Measurements from ENCODE around the gene CPED1.

CPED1 gene

GRCh38 chr7:120950539-120951308 is 37.8 kb upstream of the CPED1 start, which contains the start of gene ING3:
Gene ING3, plus strand, starts transcription at chr7:120950777. Its CDS starts 120 bp downstream, at chr7:120950897.
- Histone ChIP-seq H3K36me3 (ENCODE audit: insufficient read depth, low read length) (peaks cover 33% of the 10 kb centered on the region), H3F3A (ENCODE audit: insufficient read depth, low read length) (no peaks in the 10 kb centered on the region), H3K9me2 (ENCODE audit: low read depth, low read length) (no peaks in the 10 kb centered on the region), H4K20me1 (ENCODE audit: insufficient read depth, low read length) (no peaks in the 10 kb centered on the region), H3K79me2 (ENCODE audit: insufficient read depth, low read length) (peaks cover 25% of the 10 kb centered on the region), H3K27ac (ENCODE audit: low read depth, low read length, poor library complexity, severe bottlenecking) (peak within 1 kb of the TSS; percentile 77), H3K9ac (ENCODE audit: low read length) (peak within 1 kb of the TSS; percentile 80), H3K4me1 (ENCODE audit: insufficient read depth, low read length, severe bottlenecking) (peaks cover 28% of the 10 kb centered on the region), H2AFZ (ENCODE audit: low read length) (peak within 1 kb of the TSS; percentile 93), H3K4me3 (ENCODE audit: low read depth, low read length, poor library complexity, severe bottlenecking) (peak within 1 kb of the TSS; percentile 73), H3K27me3 (ENCODE audit: insufficient read depth, low read length) (no peaks in the 10 kb centered on the region), H3K4me2 (ENCODE audit: low read length) (peak within 1 kb of the TSS; percentile 76), H3K9me3 (ENCODE audit: low read length) (no peaks in the 10 kb centered on the region)
- TF ChIP-seq CTCF (IDR thresholded peaks at IDR 0.05; ENCODE audit: low read length) (no peak), EZH2 (IDR thresholded peaks at IDR 0.05; ENCODE audit: borderline replicate concordance, low read length) (no peak)

- H3K27ac ChIP-seq (ENCODE audit: low read depth, low read length, poor library complexity, severe bottlenecking): peak overlapping the region; percentile 77
- H2AFZ ChIP-seq (ENCODE audit: low read length): peak overlapping the region; percentile 22
- peak overlapping the region; percentile 73 for H3K4me3 ChIP-seq (ENCODE audit: low read depth, low read length, poor library complexity, severe bottlenecking)
- H3K36me3 ChIP-seq (ENCODE audit: insufficient read depth, low read length): peaks cover 39% of the 10 kb centered on the region
- H3K9me3 ChIP-seq (ENCODE audit: low read length): no peaks in the 10 kb centered on the region
- no peaks in the 10 kb centered on the region for H3F3A ChIP-seq (ENCODE audit: insufficient read depth, low read length)
- H3K4me2 ChIP-seq (ENCODE audit: low read length): peak overlapping the region; percentile 76
- no peaks in the 10 kb centered on the region for H3K9me2 ChIP-seq (ENCODE audit: low read depth, low read length)
- peaks cover 25% of the 10 kb centered on the region for H3K79me2 ChIP-seq (ENCODE audit: insufficient read depth, low read length)
- TF ChIP-seq EZH2 (IDR thresholded peaks at IDR 0.05; ENCODE audit: borderline replicate concordance, low read length) (no peak), CTCF (IDR thresholded peaks at IDR 0.05; ENCODE audit: low read length) (no peak)
- no peaks in the 10 kb centered on the region for H4K20me1 ChIP-seq (ENCODE audit: insufficient read depth, low read length)
- peaks cover 28% of the 10 kb centered on the region for H3K4me1 ChIP-seq (ENCODE audit: insufficient read depth, low read length, severe bottlenecking)
- no peaks in the 10 kb centered on the region for H3K27me3 ChIP-seq (ENCODE audit: insufficient read depth, low read length)
- peak overlapping the region; percentile 80 for H3K9ac ChIP-seq (ENCODE audit: low read length)
Observed at GRCh38 chr7:120951309-120951699, 37.2 kb upstream of the CPED1 start.

- H3K4me3 ChIP-seq (ENCODE audit: low read depth, low read length, poor library complexity, severe bottlenecking): peak overlapping the region; percentile 73
- no peak overlapping the region for H2AFZ ChIP-seq (ENCODE audit: low read length)
- no peaks in the 10 kb centered on the region for H3K27me3 ChIP-seq (ENCODE audit: insufficient read depth, low read length)
- peaks cover 44% of the 10 kb centered on the region for H3K36me3 ChIP-seq (ENCODE audit: insufficient read depth, low read length)
- H3K9me2 ChIP-seq (ENCODE audit: low read depth, low read length): no peaks in the 10 kb centered on the region
- H3K9ac ChIP-seq (ENCODE audit: low read length): peak overlapping the region; percentile 80
- TF ChIP-seq EZH2 (IDR thresholded peaks at IDR 0.05; ENCODE audit: borderline replicate concordance, low read length) (no peak), CTCF (IDR thresholded peaks at IDR 0.05; ENCODE audit: low read length) (no peak)
- no peaks in the 10 kb centered on the region for H4K20me1 ChIP-seq (ENCODE audit: insufficient read depth, low read length)
- H3K79me2 ChIP-seq (ENCODE audit: insufficient read depth, low read length): peaks cover 25% of the 10 kb centered on the region
- H3K9me3 ChIP-seq (ENCODE audit: low read length): no peaks in the 10 kb centered on the region
- peak overlapping the region; percentile 77 for H3K27ac ChIP-seq (ENCODE audit: low read depth, low read length, poor library complexity, severe bottlenecking)
- H3K4me1 ChIP-seq (ENCODE audit: insufficient read depth, low read length, severe bottlenecking): peaks cover 28% of the 10 kb centered on the region
- H3K4me2 ChIP-seq (ENCODE audit: low read length): peak overlapping the region; percentile 76
- H3F3A ChIP-seq (ENCODE audit: insufficient read depth, low read length): no peaks in the 10 kb centered on the region
Observed at GRCh38 chr7:120951826-120952225, 36.7 kb upstream of the CPED1 start.

All from OCI-LY1 (cell line).